Testis (tissue), 2 donors: ENCODE data around the gene SERPINA9.

Experiments
- POLR2A ChIP-seq: fragments of 450-650 bp; IDR thresholded peaks from one replicate; pipeline ENCODE4 v1.6.1; 2017; ENCODE audit warnings: antibody characterized with exemption, mild to moderate bottlenecking, moderate library complexity
- TF ChIP-seq, protein P1 (sequence below), 3 experiments: fragments of 450-650 bp in 2 of 3; fragments of 200-600 bp in 1 of 3; sonication (generic) in 1 of 3; IDR thresholded peaks; one replicate each; pipeline ENCODE4 v1.5.1; 2016 to 2019; ENCODE audit warnings: antibody characterized with exemption in 3 of 3, mild to moderate bottlenecking in 2 of 3, moderate library complexity in 1 of 3

DNA sequence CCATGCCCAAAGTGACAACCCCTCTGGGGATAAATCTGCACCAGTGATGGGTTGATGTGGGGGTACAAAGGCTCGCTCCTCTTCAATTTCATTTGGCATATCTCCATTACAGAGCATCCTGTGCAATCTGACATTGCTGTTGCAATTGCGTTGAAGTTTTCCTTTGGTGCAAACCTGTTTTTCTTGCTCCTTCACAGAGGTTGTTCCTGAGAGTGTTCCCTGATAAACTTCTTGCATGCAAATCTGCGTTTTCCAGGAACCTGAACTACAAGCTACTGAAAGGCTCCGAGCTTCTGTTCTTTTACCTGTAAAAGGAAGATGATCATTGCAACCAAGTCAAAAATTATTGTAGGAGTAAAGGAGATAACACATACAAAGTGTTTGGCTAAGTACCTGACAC lies 49.5 kb downstream of the SERPINA9 start:
- TF ChIP-seq, protein P1, sequence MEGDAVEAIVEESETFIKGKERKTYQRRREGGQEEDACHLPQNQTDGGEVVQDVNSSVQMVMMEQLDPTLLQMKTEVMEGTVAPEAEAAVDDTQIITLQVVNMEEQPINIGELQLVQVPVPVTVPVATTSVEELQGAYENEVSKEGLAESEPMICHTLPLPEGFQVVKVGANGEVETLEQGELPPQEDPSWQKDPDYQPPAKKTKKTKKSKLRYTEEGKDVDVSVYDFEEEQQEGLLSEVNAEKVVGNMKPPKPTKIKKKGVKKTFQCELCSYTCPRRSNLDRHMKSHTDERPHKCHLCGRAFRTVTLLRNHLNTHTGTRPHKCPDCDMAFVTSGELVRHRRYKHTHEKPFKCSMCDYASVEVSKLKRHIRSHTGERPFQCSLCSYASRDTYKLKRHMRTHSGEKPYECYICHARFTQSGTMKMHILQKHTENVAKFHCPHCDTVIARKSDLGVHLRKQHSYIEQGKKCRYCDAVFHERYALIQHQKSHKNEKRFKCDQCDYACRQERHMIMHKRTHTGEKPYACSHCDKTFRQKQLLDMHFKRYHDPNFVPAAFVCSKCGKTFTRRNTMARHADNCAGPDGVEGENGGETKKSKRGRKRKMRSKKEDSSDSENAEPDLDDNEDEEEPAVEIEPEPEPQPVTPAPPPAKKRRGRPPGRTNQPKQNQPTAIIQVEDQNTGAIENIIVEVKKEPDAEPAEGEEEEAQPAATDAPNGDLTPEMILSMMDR (IDR thresholded peaks at IDR 0.05) = no peak
- no peak for TF ChIP-seq POLR2A
